ENCODE data around the gene CYTH4.

DNA sequence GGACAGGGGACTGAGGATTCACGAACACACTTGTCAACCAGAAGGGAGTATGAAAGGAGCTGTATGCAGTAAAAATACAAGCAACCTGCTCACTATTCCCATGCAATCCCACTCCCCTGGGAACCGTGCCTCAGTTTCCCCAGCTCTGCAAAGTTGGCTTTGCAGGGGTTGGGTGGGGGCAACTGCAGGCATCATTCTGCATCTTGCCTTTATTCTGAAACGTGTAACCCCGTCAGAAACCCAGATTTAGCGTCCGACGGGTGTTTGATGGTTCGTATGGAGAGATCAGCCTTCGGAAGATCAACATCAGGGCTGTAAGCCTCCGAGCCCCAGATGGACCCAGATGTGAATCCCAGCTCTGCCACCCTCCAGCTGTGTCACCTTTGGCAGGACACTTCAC, 3.6 kb downstream of the CYTH4 start:
- TF ChIP-seq, protein P1, sequence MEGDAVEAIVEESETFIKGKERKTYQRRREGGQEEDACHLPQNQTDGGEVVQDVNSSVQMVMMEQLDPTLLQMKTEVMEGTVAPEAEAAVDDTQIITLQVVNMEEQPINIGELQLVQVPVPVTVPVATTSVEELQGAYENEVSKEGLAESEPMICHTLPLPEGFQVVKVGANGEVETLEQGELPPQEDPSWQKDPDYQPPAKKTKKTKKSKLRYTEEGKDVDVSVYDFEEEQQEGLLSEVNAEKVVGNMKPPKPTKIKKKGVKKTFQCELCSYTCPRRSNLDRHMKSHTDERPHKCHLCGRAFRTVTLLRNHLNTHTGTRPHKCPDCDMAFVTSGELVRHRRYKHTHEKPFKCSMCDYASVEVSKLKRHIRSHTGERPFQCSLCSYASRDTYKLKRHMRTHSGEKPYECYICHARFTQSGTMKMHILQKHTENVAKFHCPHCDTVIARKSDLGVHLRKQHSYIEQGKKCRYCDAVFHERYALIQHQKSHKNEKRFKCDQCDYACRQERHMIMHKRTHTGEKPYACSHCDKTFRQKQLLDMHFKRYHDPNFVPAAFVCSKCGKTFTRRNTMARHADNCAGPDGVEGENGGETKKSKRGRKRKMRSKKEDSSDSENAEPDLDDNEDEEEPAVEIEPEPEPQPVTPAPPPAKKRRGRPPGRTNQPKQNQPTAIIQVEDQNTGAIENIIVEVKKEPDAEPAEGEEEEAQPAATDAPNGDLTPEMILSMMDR (IDR thresholded peaks at IDR 0.05), result no peak
- no peak for TF ChIP-seq POLR2A (IDR thresholded peaks at IDR 0.05)

All from lower leg skin (tissue), 3 donors.